OCI-M2 (cell line): ENCODE measurements around the gene LIG1.

Source experiments
- DNase-seq: peaks from one replicate; lab custom pipeline; 2025; ENCODE audit not compliant: unreplicated experiment; lab: John Stamatoyannopoulos, UW

LIG1 gene

DNA sequence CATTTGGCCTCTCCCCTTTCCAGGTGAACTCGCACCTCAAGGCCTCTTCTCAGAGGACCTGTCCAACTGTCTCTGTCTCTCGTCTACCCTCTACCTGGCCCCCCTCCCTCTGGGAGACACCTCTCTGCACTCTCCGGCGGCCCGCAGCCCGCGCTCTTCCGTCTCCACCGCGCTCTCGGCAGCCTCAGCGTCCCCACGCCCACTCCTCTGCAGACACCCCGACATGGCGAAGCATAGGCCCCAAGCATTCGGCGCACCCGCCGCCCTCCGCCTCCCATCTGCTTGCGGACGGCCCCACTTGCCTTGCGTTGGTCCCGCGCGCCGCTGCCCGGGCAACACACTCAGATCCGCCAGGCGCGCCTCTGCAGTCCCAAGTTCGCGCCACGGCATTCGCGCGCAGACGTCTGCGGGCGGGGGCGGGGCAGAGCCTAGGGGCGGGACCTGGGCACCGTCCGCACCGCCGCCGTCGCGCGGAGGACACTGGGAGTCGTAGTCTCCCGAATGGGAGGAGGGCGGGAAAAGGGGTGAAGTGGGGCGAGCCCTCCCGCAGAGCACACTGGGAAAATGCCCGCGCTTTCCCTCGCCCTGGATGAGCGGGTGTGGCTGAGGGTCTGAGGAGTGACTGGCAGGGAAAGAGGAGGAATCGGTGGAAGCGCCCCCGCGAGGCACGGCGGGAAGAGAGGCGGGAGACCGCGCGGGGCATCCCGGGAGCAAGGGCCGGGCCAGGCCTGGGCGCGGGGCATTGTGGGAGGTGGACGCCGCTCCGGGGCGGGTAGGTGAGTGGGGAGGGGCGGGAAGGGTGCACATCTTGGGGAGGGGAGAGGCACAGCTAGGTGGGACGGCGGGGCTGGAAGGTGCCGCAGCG is at the start of gene LIG1, which contains the start of gene ZSWIM9:
TSS of gene LIG1 (minus strand) at position 406 of the 865 bp plus-strand sequence. CDS start 4,778 bp downstream, outside the sequence.
TSS of gene ZSWIM9 (plus strand) at position 742 of the 865 bp plus-strand sequence. CDS start 1,123 bp downstream, outside the sequence.
- DNase-seq, result peak; percentile 64

GRCh38 chr19:48218997-48219396 is 48.9 kb upstream of the LIG1 start:
- no peak for DNase-seq

DNA sequence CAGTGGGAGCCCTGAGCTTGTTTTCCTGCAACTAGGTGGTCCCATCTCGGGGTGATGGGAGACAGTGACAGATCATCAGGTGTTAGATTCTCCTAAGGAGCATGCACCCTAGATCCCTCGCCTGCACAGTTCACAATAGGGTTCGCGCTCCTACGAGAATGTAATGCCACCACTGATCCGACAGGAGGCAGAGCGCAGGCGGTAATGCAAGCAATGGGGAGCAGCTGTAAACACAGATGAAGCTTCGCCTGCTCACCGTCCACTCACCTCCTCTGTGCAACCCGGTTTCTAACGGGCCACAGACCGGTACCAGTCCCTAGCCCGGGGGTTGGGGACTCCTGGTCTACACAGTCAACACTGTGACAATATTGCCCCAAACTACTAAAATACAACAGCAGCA is 46.8 kb upstream of the LIG1 start:
- DNase-seq, result no peak

- no peak for DNase-seq
Observed at GRCh38 chr19:48213959-48214358, 43.8 kb upstream of the LIG1 start.

GRCh38 chr19:48210005-48210404 is 39.9 kb upstream of the LIG1 start:
- no peak for DNase-seq

DNA sequence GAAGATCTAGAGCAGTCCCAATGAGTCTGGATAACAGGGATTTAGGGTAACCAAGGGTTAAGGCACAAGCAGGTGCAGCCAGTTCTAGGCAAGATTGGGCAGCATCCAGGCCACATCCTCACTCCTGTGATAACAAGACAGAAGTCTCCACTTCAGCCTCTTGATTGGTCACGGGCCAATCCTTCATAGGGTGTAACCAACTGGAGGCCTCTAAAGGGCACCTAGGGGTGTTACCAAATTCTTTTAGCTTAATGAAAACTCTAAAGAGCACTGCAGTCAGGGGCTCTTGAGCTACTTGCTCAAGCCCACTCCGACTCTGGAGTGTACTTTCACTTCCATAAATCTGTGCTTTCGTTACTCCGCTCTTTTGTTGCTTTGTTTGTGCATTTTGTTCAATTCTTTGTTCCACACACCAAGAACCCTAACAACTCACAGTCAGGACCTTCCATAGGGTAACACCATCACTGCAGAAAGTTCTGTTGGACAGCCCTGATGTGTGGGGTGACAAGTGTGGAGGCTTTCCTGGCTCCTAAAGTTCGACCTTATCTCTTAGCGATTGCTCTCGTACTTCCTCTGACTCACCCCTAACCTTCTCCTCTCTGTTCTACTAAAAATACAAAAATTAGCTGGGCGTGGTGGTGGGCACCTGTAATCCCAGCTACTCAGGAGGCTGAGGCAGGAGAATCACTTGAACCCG is 36.4 kb upstream of the LIG1 start:
- no peak for DNase-seq

DNA sequence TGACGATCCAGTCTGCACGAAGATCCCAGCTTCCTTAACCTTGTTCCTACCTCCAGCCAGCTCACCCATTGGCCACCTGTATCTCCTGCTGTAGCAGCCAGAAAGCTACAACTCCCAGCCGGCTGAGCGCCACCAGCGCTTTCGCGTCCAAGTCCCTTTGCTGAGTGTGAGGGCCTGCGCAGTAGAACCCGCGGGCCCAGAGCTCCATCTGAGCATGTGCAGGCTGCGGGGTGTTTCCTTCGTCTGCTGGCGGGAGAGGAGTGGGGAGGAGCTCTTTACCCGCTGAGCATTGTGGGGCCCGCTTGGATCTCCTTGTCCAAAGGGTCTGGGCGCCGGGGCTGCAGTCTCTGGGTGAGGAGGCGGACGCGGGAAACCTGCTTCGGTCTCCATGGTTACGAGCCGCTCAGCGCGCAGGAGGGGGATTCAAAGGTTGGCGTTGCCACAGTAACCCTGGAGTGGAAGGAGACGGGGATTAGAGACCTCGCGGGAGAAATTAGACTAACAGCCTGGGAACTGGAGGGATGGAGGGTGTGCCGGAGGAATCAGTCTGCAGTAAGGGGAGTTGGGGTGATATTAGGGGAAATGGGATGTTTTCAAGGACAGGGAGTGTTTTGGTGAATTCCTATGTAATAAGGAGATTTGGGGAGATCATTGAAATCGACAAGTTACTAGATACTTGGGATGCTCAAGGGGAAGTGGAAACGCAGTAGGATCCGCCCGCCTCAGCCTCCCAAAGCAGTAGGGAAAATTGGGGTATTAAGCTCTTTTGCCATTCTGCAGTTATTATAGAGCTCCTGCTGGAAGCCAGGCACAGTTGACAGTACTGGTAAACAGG is 33.9 kb upstream of the LIG1 start:
- peak; percentile 83 for DNase-seq

DNA sequence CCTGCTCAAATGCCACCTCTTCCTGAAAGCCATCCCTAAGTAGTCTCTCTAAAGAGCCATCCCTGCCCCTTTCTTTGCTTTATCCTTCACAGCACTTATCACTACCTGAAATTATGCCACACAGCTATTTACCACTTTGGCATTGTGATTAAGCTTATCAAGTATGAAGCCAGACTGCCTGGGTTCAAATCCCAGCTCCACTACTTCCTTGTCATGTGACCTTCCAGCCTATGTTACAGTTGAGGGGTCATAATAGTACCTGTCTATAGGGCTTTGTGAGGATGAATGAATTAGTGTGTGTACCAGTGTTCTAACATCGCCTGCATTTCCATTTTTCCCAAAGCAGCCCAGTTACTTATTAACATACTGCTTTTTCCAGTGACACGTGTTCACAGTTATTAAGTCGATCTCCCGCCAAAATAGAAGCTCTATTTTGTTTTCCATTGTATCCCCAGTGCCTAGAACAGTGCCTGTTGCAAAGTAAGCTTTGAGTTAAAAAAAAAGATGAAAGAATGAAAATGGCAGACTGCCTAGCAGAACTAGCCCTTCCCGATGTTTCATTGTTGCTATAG is 33.2 kb upstream of the LIG1 start:
- DNase-seq, result no peak

DNA sequence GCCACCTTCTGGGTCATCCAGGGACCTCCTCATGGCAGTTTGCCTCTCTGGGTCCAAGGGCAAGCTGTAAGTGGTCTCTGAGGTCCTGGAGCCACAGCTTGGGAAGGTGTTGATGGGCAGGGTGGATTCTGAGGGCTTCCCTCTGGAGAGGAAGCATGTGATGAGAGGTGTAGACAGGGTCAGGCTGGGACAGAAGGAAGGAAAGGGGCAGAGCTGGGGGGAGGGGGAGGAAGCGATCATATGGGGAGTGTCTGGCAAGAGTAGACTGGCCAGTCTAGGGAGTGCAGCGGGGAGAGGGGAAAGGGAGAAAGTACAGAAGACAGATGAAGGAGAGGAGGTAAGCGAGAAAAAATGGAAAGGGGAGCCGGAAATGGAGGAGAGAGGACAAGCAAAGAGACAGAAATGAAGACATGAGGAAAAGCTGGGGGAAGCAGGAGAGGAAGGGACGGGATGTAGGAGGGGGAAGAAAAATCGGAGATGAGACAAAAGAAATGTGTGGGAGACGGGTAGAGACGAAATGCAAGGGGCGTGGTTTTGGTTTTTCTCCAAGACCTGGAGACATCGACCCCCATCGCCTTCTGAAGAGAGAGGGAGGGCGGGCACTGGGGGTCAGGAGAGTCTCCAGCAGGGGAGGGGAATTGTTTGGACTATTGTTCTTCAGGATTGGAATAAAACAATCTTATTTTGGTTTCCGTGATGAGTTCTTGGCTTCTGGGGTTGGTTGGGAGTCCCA is 27.0 kb upstream of the LIG1 start:
- DNase-seq, result no peak

GRCh38 chr19:48196321-48196763 is 26.2 kb upstream of the LIG1 start:
- DNase-seq, result no peak

DNA sequence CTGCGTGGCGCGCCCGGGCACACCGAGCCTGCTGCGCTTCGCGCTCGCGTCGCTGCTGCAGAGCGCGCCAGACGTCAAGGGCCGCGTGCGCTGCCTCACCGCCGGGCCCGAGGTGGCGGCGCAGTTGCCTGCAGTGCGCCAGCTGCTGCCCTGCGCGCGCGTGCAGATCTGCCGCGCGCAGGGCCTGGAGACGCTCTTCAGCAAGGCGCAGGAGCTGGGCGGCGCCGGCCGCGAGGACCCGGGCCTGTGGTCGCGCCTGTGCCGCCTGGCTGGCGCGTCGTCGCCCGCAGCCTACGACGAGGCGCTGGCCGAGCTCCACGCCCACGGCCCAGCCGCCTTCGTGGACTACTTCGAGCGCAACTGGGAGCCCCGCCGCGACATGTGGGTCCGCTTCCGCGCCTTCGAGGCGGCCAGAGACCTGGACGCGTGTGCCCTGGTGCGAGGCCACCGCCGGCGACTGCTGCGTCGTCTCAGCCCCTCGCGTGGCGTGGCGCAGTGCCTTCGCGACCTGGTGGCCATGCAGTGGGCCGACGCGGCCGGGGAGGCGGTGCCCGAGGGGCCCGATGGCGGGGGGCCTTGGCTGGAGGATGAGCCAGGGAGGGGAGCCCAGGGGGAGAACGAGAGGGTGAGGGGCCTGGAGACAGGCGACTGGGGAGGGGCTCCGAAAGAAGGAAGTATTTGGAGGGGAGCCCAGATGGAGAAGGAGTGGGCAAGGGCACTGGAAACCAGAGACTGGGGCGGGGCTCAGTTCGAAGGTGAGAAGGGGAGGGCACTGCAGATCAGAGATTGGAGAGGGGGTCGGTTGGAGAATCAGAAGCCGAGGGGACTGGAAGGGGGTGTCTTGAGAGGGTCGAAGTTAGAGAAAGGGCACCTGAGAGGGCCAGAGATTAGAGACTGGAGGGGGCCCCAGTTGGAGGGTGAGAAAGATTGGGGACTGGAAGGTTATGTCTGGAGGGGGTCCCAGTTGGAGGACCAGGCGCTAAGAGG is 25.0 kb upstream of the LIG1 start:
- DNase-seq, result no peak

- DNase-seq, result no peak
Observed at GRCh38 chr19:48194041-48194843, 24.1 kb upstream of the LIG1 start.

DNA sequence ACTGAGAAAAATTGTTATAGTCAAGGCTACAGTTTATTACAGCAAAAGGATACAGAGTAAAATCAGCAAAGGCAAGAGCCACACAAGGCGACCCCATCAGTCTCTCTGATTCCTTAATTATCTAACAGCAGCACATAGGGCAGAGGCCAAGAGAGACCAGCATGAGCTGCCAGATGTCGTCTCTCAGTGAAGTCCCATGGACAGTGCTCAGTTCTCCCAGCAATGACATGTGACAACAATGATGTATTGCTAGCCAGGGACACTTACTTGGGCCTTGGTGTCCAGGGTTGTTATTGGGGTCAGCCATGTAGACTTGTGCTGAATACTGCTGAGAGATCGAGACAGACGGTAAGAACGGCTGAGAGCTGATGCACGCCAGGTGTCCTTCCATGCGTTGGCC is 22.6 kb upstream of the LIG1 start:
- DNase-seq, result no peak

- no peak for DNase-seq
Observed at GRCh38 chr19:48190885-48191284, 20.7 kb upstream of the LIG1 start.

DNA sequence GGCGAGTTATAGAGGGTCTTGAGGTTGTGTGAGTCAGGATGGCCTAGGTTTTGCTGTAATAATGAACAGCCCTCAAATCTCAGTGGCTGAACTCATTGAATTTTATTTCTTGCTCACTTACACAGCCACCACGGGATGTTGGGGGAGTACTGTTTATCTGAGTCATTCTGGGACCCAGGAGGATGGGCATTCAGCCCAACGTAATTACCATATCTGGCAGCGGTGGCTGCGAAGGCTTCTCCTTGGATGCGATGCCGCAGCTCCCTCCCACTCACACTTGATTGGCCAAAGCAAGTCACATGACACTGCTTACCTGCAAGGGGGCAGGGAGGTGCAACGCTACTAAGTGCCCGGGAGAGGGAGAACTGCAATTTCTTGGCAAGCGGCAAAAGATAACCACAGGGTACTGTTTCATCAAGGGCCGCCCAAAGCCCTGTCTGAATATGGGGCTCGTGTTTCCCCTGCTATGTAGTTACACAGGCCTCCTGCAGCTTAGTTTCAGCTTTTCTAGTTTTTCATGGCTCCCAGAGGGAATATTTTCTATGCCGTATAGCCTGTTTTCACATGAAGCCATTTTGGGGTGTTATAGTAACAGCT is 20.2 kb upstream of the LIG1 start:
- no peak for DNase-seq

DNA sequence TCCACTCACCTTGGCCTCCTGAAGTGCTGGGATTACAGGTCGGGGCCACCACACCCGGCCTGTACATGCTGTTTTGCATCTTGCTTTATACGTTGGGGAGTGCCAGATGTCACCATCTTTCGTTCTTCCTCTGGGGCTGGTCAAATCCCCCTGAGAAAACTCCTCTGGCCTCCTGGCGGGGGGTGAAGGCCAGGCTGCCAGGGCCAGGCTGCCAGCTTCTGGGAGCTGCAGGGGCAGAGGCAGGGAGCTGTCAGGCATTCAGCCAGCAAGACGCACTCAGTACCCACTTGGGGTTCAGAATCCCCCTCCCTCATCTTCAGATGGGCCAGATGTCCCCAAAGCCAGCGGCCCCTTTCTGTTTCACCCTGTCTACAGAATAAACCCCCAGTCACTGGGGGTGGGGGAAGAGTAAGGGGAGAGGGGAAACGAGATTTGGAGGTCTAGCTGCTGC is 16.4 kb upstream of the LIG1 start:
- no peak for DNase-seq

DNA sequence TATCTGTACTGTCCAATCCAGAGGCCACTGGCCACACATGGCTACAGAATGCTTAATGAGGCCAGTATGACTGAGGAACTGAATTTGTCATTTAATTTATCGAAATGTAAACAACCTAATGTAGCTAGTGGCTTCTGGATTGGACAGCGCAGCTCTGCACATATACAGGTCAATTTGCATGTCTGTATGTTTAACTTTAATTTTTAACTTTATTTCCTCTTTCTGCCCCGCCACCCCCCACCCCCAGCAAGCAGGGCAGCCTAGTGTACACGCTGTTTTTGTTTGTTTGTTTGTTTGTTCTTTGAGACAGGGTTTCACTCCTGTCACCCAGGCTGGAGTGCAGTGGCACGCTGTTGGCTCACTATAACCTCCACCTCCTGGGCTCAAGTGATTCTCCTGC is 15.9 kb upstream of the LIG1 start:
- DNase-seq, result no peak

DNA sequence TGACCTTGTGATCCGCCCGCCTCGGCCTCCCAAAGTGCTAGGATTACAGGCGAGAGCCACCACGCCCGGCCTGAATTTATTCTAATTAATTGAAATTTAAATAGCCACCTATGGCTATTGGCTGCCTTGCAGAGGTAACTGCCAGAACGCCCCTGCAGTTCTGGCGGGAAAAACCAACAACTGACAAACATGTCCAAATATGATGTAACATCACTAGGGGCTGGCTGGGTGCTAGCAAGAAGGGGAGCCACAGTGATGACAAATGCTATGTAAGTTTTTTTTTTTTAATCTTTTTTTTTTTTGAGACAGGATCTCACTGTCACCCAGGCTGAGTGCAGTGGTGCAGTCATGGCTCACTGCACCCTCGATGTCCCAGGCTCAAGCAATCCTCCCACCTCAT is 13.2 kb upstream of the LIG1 start:
- no peak for DNase-seq
